GM20000 (cell line): Measurements from ENCODE around the gene MROH2A.

Experiments
- DNase-seq: peaks from one replicate; pipeline ENCODE4 v3.0.0; 2012; ENCODE audit warnings: low spot score
- TF ChIP-seq, protein P1 (sequence below): IDR thresholded peaks from 2 replicates; pipeline ENCODE4 v1.5.1; 2012; ENCODE audit warnings: mild to moderate bottlenecking, control low read depth; ENCODE audit errors: extremely low read depth, missing control alignments

Gene MROH2A

DNA sequence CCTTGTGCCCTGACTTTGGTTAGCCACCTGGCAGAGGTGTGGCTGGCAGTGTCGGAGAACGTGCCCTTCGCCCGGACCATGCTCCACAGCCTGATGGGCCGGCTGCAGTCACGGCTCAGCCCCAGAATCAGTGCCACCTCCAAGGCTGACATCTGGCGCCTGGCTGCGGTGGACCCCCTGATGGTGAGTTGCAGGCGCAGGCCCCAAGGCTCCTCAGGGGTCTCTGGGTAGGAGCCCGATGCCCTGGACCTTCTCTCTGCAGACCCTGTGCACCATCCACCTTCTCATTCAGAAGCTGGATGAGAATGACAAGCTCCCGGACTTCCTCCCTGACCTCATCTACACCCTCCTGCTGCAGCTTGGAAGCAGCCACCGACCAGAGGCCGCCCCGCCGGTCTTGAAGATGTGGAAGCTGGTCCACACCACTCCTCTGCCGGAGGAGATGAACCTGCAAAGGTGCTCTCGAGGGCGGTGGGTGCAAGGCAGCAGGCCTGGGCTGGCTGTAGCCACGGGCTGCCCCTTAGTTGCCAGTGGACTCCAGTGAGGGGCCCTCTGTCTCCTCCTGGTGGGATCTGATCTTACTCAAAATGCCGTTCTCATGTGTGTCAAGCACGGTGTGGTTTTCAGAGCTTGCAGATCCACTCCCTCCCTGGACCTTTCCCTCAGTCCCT is 44.1 kb downstream of the MROH2A start:
- no peak for DNase-seq
- TF ChIP-seq, protein P1, sequence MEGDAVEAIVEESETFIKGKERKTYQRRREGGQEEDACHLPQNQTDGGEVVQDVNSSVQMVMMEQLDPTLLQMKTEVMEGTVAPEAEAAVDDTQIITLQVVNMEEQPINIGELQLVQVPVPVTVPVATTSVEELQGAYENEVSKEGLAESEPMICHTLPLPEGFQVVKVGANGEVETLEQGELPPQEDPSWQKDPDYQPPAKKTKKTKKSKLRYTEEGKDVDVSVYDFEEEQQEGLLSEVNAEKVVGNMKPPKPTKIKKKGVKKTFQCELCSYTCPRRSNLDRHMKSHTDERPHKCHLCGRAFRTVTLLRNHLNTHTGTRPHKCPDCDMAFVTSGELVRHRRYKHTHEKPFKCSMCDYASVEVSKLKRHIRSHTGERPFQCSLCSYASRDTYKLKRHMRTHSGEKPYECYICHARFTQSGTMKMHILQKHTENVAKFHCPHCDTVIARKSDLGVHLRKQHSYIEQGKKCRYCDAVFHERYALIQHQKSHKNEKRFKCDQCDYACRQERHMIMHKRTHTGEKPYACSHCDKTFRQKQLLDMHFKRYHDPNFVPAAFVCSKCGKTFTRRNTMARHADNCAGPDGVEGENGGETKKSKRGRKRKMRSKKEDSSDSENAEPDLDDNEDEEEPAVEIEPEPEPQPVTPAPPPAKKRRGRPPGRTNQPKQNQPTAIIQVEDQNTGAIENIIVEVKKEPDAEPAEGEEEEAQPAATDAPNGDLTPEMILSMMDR = no peak

DNA sequence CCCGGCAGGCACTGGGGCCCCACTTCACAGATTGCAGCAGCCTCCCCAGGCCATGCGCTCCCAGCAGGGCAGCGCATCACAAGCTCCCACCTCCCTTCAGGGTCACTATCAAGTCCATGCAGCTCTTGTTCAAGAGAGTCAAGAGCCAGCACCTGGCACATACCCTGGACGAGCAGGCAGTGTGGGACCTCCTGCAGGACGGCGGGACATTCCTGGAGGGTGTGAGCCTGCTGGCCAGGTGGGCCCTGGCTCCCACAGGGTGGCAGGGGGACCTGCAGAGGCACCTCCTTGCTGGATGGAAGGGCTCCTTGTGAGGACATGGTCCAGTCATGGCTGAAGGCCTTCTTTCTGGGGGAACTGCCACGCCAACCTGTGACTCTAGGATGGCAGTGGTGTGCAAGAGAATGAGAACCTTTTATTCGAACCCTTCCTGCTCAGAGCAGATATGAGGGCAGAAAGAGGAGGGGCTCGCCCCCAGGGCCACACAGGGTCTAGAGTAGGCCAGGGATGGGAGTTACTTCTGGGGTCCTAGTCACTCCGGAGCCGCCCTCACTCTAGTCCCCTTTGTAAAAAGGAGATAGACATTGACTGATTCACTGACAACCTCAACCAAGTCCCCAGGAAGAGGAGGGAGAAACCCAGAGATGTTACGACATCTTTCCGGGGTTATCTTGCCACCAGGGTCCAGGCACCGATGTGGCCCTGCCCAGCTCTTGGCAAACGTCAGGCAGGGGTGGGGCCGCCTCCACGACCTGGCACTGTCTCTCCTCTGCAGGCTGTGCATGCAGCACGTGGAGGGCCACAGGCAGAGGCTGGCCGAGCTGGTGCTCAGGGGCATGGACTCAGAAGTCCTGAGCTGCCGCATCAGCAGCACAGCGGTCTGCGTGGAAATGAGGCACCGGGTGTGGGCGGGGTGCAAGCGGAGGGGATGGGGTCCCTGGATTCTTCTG is 44.9 kb downstream of the MROH2A start:
- TF ChIP-seq, protein P1 = no peak
- no peak for DNase-seq

DNA sequence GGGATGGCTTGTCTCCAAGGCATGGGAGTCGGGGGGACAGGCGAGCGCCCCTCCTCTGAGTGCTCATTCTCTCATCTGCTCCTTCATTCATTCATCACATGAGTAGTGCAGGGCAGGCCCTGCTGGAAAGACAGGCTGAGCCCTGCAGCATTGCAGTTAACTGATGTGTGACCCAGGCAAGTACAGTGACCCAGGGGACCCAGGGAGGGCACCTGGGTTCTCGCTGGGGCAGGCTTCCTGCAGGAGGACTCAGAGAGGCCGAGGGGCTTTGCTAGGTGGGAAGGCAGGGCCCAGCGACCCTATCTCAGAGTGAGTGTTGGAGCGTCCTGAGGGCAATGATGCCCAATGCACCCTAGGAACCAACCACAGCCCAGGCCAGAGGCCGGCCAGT is 45.6 kb downstream of the MROH2A start:
- TF ChIP-seq, protein P1 = no peak

DNA sequence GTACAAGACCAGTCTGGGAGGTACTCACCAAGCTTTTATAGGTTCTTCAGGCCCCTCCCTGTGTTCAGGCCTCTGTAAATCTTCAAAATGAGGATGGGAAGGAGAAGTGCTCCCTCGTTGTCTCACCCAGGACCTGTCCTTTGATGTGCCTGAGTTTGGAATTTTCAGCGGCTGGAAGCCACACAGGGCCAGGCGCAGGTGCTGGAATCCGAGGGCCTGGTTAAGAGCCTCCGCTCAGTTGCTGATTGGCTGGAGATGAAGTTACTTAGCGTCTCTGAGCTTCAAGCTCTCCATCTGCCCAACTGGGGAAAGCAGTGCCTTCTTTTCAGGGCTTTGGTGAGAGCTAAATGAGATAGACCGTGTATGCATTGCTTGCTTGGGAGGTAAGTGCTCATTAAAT is 46.2 kb downstream of the MROH2A start:
- TF ChIP-seq, protein P1 = no peak
- DNase-seq = no peak

More for the DNA sequence above, 45.6 kb downstream of the MROH2A start:
- no peak for DNase-seq

DNA sequence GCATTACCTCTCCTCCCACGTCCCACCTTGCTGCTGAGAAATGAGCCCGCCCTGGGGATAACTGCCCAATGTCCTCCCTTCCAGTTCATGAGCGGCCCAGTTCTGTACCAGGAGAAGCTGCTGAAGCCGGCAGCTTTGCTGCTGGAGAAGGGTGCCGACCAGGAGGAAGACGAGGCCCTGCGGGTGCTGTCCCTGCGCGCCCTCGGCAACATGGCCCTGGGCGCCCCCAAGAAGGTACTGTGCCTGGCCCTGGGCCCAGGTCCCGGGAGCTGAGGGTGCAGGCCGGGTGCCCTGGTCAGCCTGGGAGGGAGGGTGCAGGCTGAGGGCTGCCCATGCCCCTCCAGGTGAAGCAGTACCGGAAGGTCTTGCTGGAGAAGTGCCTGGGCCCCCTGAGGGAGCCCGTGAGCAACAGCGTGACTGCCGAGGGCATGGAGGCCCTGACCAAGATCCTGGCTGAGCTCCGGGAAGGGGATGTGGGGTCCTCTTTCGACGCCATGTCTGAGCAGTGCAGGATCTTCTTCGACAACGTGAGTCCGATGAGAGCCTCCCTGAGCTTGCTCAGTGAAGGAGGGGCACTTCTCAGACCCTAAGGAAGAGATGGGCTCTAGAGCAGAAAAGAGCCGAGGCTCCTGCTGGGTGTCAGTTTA is 50.5 kb downstream of the MROH2A start:
- DNase-seq = no peak
- TF ChIP-seq, protein P1 = no peak

DNA sequence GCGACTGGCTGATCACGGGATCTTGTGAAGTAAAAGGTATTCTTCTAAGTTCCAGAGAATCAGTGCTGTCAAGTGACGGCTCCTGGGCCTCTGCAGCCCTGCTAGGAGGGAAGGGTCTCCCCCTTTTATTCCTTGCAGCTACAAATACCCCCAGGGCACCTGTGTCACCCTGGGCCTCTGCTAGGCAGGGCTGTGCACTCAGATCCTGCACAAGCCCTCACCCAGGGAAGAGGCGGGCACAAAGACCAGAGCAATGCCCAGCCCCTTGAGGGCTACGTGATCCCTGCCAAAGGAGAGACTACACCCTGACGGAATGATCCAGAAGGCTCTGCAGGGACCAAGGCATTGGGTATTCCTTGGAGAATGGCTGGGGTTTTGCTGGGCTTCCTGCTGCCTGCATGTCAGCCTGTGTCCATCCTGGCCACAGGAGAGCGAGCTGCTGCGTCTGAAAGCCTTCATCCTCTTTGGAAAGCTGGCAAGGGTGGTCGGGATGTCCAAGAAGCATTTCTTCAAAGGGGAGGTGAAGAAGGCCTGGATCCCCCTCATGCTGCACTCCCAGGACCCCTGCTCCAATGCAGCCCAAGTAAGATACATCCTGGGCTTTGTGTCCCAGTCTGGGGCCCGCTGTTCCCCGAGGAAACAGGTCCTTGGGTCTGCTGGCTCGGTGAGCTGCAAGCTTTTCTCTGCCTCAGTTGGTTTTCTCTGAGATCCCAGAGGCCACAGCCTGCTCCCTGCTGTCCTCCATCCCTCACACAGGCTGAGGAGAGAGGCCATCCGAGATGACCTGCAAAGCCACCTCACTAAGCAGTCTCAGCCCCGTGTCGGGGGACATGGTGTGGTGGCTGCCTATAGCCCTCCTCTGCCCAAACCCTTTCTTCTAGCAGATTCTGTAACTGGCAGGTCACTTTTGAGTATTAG is 51.3 kb downstream of the MROH2A start:
- DNase-seq = no peak
- TF ChIP-seq, protein P1 = no peak
